GM12891 (cell line): ENCODE measurements around the gene GLDC.

ENCODE experiments used
- PAX5 ChIP-seq: IDR thresholded peaks from 2 replicates; pipeline ENCODE4 v1.6.1; 2011; ENCODE audit warnings: low read length, moderate library complexity, mild to moderate bottlenecking; ENCODE audit not compliant: insufficient read depth, severe bottlenecking
- POLR2A ChIP-seq: IDR thresholded peaks from 2 replicates; pipeline ENCODE4 v1.6.1; 2011; ENCODE audit warnings: low read depth, low read length, control low read depth
- POLR2AphosphoS5 ChIP-seq: IDR thresholded peaks from 2 replicates; pipeline ENCODE4 v1.6.1; 2011; ENCODE audit warnings: low read depth, low read length, control low read depth
- POU2F2 ChIP-seq: IDR thresholded peaks from 2 replicates; pipeline ENCODE4 v1.6.1; 2011; ENCODE audit warnings: low read depth, mild to moderate bottlenecking, control low read depth, low read length, moderate library complexity
- TAF1 ChIP-seq: IDR thresholded peaks from 2 replicates; pipeline ENCODE4 v1.6.1; 2011; ENCODE audit warnings: low read depth, low read length, control low read depth

DNA sequence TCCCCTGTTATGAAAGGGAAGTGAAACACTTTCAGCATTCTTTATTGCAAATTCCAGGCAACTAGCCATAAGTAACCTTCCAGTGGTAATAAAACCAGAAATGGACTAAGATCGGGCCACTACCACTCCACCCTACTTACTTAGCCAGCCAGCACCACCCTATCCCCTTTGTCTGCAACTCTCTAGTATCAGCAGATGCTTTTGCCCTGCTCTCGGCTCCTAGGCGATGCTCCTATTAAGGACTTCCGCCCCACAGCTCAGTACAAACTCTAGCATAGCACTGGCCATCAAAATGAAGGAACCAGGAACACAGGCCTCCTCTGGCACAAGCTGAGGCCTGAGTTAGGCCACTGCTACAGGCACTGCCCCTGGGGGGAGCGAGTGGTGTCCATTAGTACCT is 81.2 kb downstream of the GLDC start:
- TF ChIP-seq POLR2A = no peak
- no peak for TF ChIP-seq POU2F2
- TF ChIP-seq POLR2AphosphoS5 = no peak
- TF ChIP-seq TAF1 = no peak
- no peak for TF ChIP-seq PAX5
